Measurements from ENCODE around the gene DGKE. TPM values are rescaled to one million over a fixed set of nuclear protein-coding genes. Genes with fewer than 3 reads are reported as not detected.

Gene DGKE
- total RNA-seq, 1 donor from 2014 or later = 8.6 TPM

DNA sequence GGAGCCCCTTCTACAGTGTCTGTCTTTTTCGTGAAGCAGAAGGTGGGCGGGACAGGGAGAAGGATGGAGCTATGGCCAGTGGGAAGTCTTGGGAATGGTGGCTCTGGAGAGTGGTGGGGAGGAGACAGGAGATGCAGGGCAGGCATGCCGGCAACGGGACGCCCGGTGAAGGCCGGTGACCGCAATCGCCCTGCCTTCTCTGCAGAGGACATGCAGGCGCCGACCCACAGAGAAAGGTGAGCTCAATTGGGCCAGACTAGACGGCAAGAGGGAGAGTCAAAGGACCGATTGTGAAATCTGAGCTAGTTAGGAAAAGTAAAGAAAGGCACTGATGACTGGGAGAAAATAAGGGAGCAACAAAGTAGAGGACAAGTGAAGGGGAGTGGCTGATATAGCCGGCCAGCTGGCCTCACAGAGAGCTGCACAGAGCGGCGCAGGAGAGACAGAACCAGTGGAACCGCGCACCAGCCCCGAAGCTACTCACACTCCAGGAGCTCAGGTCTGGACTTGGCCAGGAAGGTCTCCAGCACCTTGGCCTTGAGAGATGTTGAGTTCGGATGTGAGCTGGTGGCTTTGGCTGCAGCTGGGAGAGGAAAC lies 61.0 kb downstream of the DGKE start:
- Mint-ChIP-seq H3K27me3 (ENCODE audit: low read depth) (no peaks in the 10 kb centered on the region), H3K36me3 (peaks cover 61% of the 10 kb centered on the region)

DNA sequence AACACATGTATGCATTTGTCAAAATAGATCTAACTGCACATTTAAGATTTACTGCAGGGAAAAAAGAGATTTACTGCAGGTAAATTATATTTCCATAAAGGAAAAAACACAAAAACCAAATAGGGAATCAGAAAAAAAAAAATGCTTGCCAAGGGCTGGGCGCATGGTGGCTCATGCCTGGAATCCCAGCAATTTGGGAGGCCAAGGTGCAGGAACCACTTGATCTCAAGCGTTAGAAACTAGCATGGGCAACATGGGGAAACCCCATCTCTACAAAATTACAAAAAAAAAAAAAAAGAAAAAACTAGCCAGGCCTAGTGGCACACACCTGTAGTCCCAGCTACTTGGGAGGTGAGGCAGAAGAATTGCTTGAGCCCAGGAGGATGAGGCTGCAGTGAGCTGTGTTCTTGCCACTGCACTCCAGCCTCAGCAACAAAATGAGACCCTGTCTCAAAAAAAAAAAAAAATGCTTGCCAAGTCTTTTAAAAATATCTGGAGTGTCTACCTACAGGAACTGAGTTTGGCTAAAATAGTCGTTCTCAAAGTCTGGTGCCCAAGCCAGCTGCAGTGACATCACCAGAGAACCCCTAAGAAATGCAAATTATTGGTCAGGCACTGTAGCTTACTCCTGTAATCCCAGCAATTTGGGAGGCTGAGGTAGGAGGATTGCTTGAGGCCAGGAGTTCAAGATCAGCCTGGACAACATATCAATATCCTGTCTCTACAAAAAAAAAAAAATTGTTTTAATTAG lies 62.4 kb downstream of the DGKE start:
- Mint-ChIP-seq H3K9me3 (no peaks in the 10 kb centered on the region), H3K36me3 (peaks cover 57% of the 10 kb centered on the region), H3K27me3 (ENCODE audit: low read depth) (no peaks in the 10 kb centered on the region), H3K27ac (no peak overlapping the region), H3K4me3 (no peak overlapping the region), H3K4me1 (peaks cover 5% of the 10 kb centered on the region)
- TF ChIP-seq, protein P1, sequence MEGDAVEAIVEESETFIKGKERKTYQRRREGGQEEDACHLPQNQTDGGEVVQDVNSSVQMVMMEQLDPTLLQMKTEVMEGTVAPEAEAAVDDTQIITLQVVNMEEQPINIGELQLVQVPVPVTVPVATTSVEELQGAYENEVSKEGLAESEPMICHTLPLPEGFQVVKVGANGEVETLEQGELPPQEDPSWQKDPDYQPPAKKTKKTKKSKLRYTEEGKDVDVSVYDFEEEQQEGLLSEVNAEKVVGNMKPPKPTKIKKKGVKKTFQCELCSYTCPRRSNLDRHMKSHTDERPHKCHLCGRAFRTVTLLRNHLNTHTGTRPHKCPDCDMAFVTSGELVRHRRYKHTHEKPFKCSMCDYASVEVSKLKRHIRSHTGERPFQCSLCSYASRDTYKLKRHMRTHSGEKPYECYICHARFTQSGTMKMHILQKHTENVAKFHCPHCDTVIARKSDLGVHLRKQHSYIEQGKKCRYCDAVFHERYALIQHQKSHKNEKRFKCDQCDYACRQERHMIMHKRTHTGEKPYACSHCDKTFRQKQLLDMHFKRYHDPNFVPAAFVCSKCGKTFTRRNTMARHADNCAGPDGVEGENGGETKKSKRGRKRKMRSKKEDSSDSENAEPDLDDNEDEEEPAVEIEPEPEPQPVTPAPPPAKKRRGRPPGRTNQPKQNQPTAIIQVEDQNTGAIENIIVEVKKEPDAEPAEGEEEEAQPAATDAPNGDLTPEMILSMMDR (IDR thresholded peaks at IDR 0.05; ENCODE audit: unreplicated experiment) = no peak
- no peak for DNase-seq (ENCODE audit: low spot score in 2 of 2, unreplicated experiment in 2 of 2)

More for the DNA sequence above, 61.0 kb downstream of the DGKE start:
- Mint-ChIP-seq H3K9me3 (no peaks in the 10 kb centered on the region), H3K4me1 (peaks cover 5% of the 10 kb centered on the region), H3K27ac (no peak overlapping the region), H3K4me3 (no peak overlapping the region)
- no peak for DNase-seq (ENCODE audit: low spot score in 2 of 2, unreplicated experiment in 2 of 2)
- TF ChIP-seq, protein P1 (IDR thresholded peaks at IDR 0.05; ENCODE audit: unreplicated experiment) = no peak

- Mint-ChIP-seq H3K4me3 (no peak overlapping the region), H3K27me3 (ENCODE audit: low read depth) (no peaks in the 10 kb centered on the region), H3K4me1 (peaks cover 5% of the 10 kb centered on the region), H3K27ac (no peak overlapping the region), H3K9me3 (no peaks in the 10 kb centered on the region), H3K36me3 (peaks cover 57% of the 10 kb centered on the region)
- TF ChIP-seq, protein P1 (IDR thresholded peaks at IDR 0.05; ENCODE audit: unreplicated experiment) = no peak
- no peak for DNase-seq (ENCODE audit: low spot score in 2 of 2, unreplicated experiment in 2 of 2)
Measured at GRCh38 chr17:56896968-56897359, 63.0 kb downstream of the DGKE start.

- TF ChIP-seq, protein P1 (IDR thresholded peaks at IDR 0.05; ENCODE audit: unreplicated experiment) = no peak
- Mint-ChIP-seq H3K9me3 (no peaks in the 10 kb centered on the region), H3K27me3 (ENCODE audit: low read depth) (no peaks in the 10 kb centered on the region), H3K4me1 (peaks cover 5% of the 10 kb centered on the region), H3K36me3 (peaks cover 50% of the 10 kb centered on the region), H3K4me3 (no peak overlapping the region), H3K27ac (no peak overlapping the region)
- DNase-seq (ENCODE audit: low spot score in 2 of 2, unreplicated experiment in 2 of 2) = no peak
Measured at GRCh38 chr17:56897646-56898424, 63.9 kb downstream of the DGKE start.

- peaks cover 5% of the 10 kb centered on the region for H3K4me1 Mint-ChIP-seq
- no peaks in the 10 kb centered on the region for H3K9me3 Mint-ChIP-seq
- H3K4me3 Mint-ChIP-seq = no peak overlapping the region
- peaks cover 48% of the 10 kb centered on the region for H3K36me3 Mint-ChIP-seq
- TF ChIP-seq, protein P1 (IDR thresholded peaks at IDR 0.05; ENCODE audit: unreplicated experiment) = no peak
- no peak overlapping the region for H3K27ac Mint-ChIP-seq
- H3K27me3 Mint-ChIP-seq (ENCODE audit: low read depth) = no peaks in the 10 kb centered on the region
- no peak for DNase-seq (ENCODE audit: low spot score in 2 of 2, unreplicated experiment in 2 of 2)
Measured at GRCh38 chr17:56898874-56899273, 64.9 kb downstream of the DGKE start.
